Motor neuron (in vitro differentiated cells): Measurements from ENCODE around the gene LRRC1. TPM values are rescaled to one million over a fixed set of nuclear protein-coding genes. Genes with fewer than 3 reads are reported as not detected.

Source experiments
- ATAC-seq, 8 experiments: fragments of 200-7000 bp; cut with Tn5 transposase; replicated peaks in 6 of 8; 2 replicates each; pipeline ENCODE4 v1.8.0; 2021; ENCODE audit warnings: mild to moderate bottlenecking in 8 of 8, moderate library complexity in 8 of 8
- H3K27ac ChIP-seq, 2 donors: fragments of 250-450 bp; sonication (Bioruptor Pico); 2 replicates each; pipeline ENCODE4 v1.9.0; 2021; ENCODE audit warnings: antibody characterized with exemption in 2 of 2, mild to moderate bottlenecking in 2 of 2, moderate library complexity in 1 of 2
- H3K4me1 ChIP-seq, 2 donors: fragments of 250-450 bp; sonication (Bioruptor Pico); replicated peaks in 1 of 2; 2 replicates each; pipeline ENCODE4 v1.6.1; 2021; ENCODE audit warnings: antibody characterized with exemption in 2 of 2, mild to moderate bottlenecking in 2 of 2, moderate library complexity in 1 of 2
- H3K4me3 ChIP-seq, 5 donors: fragments of 250-450 bp; sonication (Bioruptor Pico); 2 replicates each; pipeline ENCODE4 v1.9.0; 2021; ENCODE audit warnings: antibody characterized with exemption in 5 of 5, mild to moderate bottlenecking in 5 of 5, moderate library complexity in 4 of 5
- WGBS, 10 experiments: fragments of 450-650 bp; shearing (Covaris generic); methylation state at CpG; one replicate each; pipeline ENCODE4 v1.0.0; 2022; 5-methylcytosine and 5-hydroxymethylcytosine counted together
- in situ Hi-C, 9 experiments: fragments of 400-800 bp; cut with MboI; loops; one replicate each; pipeline ENCODE4 v1.15.0; 2021; ENCODE audit warnings: low sequenced_read_pairs in 9 of 9, low pct_unique_long_range_greater_than_20kb in 2 of 9; ENCODE audit not compliant: unreplicated experiment in 9 of 9
- total RNA-seq, 8 experiments: library from RNA; unstranded; fragments of 300-600 nt; gene quantifications; 2 replicates each; pipeline versions ENCODE4 v1.2.3 to v1.2.4, GENCODE V29; 2022

Gene LRRC1
- total RNA-seq, 8 experiments from 2014 or later, result 4.3 to 9.3 (median 7.8) TPM

GRCh38 chr6:53916804-53917463, 122.1 kb downstream of the LRRC1 start:
- Histone ChIP-seq H3K4me3 (no peak overlapping the region), H3K4me1 (peaks cover 0 to 18% of the 10 kb centered on the region in 2 donors), H3K27ac (no peak overlapping the region)
- ATAC-seq, result peak in 1 of 8 experiments; percentile 20
- in situ Hi-C loops, result no loop called here
- 80 to 100% (median 92%) methylated on average over 1 to 3 of the region's 3 CpGs; no CpG with 5 or more reads in 1 of the 10 experiments for WGBS, 10 experiments

GRCh38 chr6:53917464-53917842, 122.6 kb downstream of the LRRC1 start:
- Histone ChIP-seq H3K4me1 (peaks cover 0 to 18% of the 10 kb centered on the region in 2 donors), H3K27ac (no peak overlapping the region), H3K4me3 (no peak overlapping the region)
- in situ Hi-C loops, result no loop called here
- no peak for ATAC-seq
- WGBS, 10 experiments, result 0 to 75% (median 50%) methylated on average over 1 of the region's 1 CpG; no CpG with 5 or more reads in 1 of the 10 experiments

- H3K4me3 ChIP-seq, result no peak overlapping the region
- H3K27ac ChIP-seq, result no peak overlapping the region
- H3K4me1 ChIP-seq, result peaks cover 0 to 17% of the 10 kb centered on the region in 2 donors
- no peak for ATAC-seq
- 90 to 100% (median 93%) methylated on average over 2 to 3 of the region's 3 CpGs for WGBS, 10 experiments
- in situ Hi-C loops, result no loop called here
Observed at GRCh38 chr6:53918854-53919510, 124.2 kb downstream of the LRRC1 start.

- in situ Hi-C loops, result no loop called here
- H3K4me1 ChIP-seq, result peaks cover 0 to 8% of the 10 kb centered on the region in 2 donors
- no peak for ATAC-seq
- no peak overlapping the region for H3K4me3 ChIP-seq
- 50 to 100% (median 83%) methylated on average over 1 to 2 of the region's 2 CpGs; no CpG with 5 or more reads in 2 of the 10 experiments for WGBS, 10 experiments
- H3K27ac ChIP-seq, result no peak overlapping the region
Observed at GRCh38 chr6:53919881-53920360, 125.1 kb downstream of the LRRC1 start.

GRCh38 chr6:53920881-53921280, 126.1 kb downstream of the LRRC1 start:
- in situ Hi-C loops, result no loop called here
- ATAC-seq, result no peak
- 69 to 100% (median 94%) methylated on average over 2 to 5 of the region's 5 CpGs; no CpG with 5 or more reads in 1 of the 10 experiments for WGBS, 10 experiments
- Histone ChIP-seq H3K4me3 (no peak overlapping the region), H3K4me1 (peaks cover 0 to under 1% of the 10 kb centered on the region in 2 donors), H3K27ac (no peak overlapping the region)

GRCh38 chr6:53921639-53922038, 126.8 kb downstream of the LRRC1 start:
- H3K4me3 ChIP-seq, result no peak overlapping the region
- WGBS, 10 experiments, result 44 to 100% (median 92%) methylated on average over 1 to 2 of the region's 2 CpGs
- ATAC-seq, result no peak
- in situ Hi-C loops, result no loop called here
- no peak overlapping the region for H3K27ac ChIP-seq
- no peaks in the 10 kb centered on the region for H3K4me1 ChIP-seq

- peaks cover 0 to 6% of the 10 kb centered on the region in 2 donors for H3K4me1 ChIP-seq
- no peak overlapping the region for H3K4me3 ChIP-seq
- whole genome bisulfite sequencing, 10 experiments, result 43 to 95% (median 76%) methylated on average over 1 to 10 of the region's 14 CpGs
- in situ Hi-C loops, result no loop called here
- ATAC-seq, result peak in 1 of 8 experiments; percentile 53
- H3K27ac ChIP-seq, result no peak overlapping the region
Observed at GRCh38 chr6:53922539-53922981, 127.8 kb downstream of the LRRC1 start.

- in situ Hi-C loops, result no loop called here
- no peak overlapping the region for H3K27ac ChIP-seq
- 84 to 100% (median 95%) methylated on average over 1 to 3 of the region's 3 CpGs for WGBS, 10 experiments
- no peak for ATAC-seq
- peaks cover 0 to 6% of the 10 kb centered on the region in 2 donors for H3K4me1 ChIP-seq
- H3K4me3 ChIP-seq, result no peak overlapping the region
Observed at GRCh38 chr6:53924277-53924676, 129.5 kb downstream of the LRRC1 start.

- 75 to 100% (median 93%) methylated on average over 1 to 6 of the region's 7 CpGs for WGBS, 10 experiments
- in situ Hi-C loops, result loop anchor here in 1 of 9 experiments (25.0 kb wide), 1 partner anchor 138 kb away; the partner anchor contains the start of gene LRRC1
- H3K4me1 ChIP-seq, result peaks cover 0 to 6% of the 10 kb centered on the region in 2 donors
- no peak for ATAC-seq
- H3K27ac ChIP-seq, result no peak overlapping the region
- H3K4me3 ChIP-seq, result no peak overlapping the region
Observed at GRCh38 chr6:53924821-53925422, 130.1 kb downstream of the LRRC1 start.

- ATAC-seq, result no peak
- no peak overlapping the region for H3K4me3 ChIP-seq
- H3K4me1 ChIP-seq, result peaks cover 0 to 6% of the 10 kb centered on the region in 2 donors
- in situ Hi-C loops, result loop anchor here in 1 of 9 experiments (25.0 kb wide), 1 partner anchor 139 kb away; the partner anchor contains the start of gene LRRC1
- 73 to 100% (median 98%) methylated on average over 3 to 6 of the region's 6 CpGs; no CpG with 5 or more reads in 4 of the 10 experiments for WGBS, 10 experiments
- no peak overlapping the region for H3K27ac ChIP-seq
Observed at GRCh38 chr6:53925891-53926290, 131.1 kb downstream of the LRRC1 start.

GRCh38 chr6:53926505-53926904, 131.7 kb downstream of the LRRC1 start:
- peaks cover 0 to 6% of the 10 kb centered on the region in 2 donors for H3K4me1 ChIP-seq
- no peak overlapping the region for H3K27ac ChIP-seq
- no peak for ATAC-seq
- WGBS, 10 experiments, result 48 to 100% (median 86%) methylated on average over 1 to 2 of the region's 2 CpGs; no CpG with 5 or more reads in 4 of the 10 experiments
- in situ Hi-C loops, result loop anchor here in 1 of 9 experiments (25.0 kb wide), 1 partner anchor 139 kb away; the partner anchor contains the start of gene LRRC1
- no peak overlapping the region for H3K4me3 ChIP-seq

GRCh38 chr6:53928641-53929040, 133.8 kb downstream of the LRRC1 start:
- no peak overlapping the region for H3K27ac ChIP-seq
- H3K4me1 ChIP-seq, result peaks cover 0 to 6% of the 10 kb centered on the region in 2 donors
- WGBS, 10 experiments, result 0 to 89% (median 78%) methylated on average over 1 of the region's 1 CpG; no CpG with 5 or more reads in 1 of the 10 experiments
- no peak for ATAC-seq
- in situ Hi-C loops, result loop anchor here in 1 of 9 experiments (25.0 kb wide), 1 partner anchor 141 kb away; the partner anchor contains the start of gene LRRC1
- H3K4me3 ChIP-seq, result no peak overlapping the region
